ENCODE data around the gene BNIP3.

GRCh38 chr10:131942455-131942854, 39.3 kb downstream of the BNIP3 start:
- TF ChIP-seq, protein P1, sequence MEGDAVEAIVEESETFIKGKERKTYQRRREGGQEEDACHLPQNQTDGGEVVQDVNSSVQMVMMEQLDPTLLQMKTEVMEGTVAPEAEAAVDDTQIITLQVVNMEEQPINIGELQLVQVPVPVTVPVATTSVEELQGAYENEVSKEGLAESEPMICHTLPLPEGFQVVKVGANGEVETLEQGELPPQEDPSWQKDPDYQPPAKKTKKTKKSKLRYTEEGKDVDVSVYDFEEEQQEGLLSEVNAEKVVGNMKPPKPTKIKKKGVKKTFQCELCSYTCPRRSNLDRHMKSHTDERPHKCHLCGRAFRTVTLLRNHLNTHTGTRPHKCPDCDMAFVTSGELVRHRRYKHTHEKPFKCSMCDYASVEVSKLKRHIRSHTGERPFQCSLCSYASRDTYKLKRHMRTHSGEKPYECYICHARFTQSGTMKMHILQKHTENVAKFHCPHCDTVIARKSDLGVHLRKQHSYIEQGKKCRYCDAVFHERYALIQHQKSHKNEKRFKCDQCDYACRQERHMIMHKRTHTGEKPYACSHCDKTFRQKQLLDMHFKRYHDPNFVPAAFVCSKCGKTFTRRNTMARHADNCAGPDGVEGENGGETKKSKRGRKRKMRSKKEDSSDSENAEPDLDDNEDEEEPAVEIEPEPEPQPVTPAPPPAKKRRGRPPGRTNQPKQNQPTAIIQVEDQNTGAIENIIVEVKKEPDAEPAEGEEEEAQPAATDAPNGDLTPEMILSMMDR (conservative IDR thresholded peaks at IDR 0.05; ENCODE audit: low read depth, low read length) = no peak
- TF ChIP-seq EZH2 (IDR thresholded peaks at IDR 0.05; ENCODE audit: borderline replicate concordance, low read depth, low read length, poor library complexity, severe bottlenecking) = no peak

Data from A673 (cell line).